ENCODE measurements around the gene SLC6A2. TPM values are rescaled to one million over a fixed set of nuclear protein-coding genes. Genes with fewer than 3 reads are reported as not detected.
"Not testable (repeated sequence)": the region's sequence is repeated elsewhere in the genome, so short reads cannot be mapped to it uniquely, and the experiment has no call there.

The SLC6A2 gene
- total RNA-seq, 1 experiment from 2014 or later: not detected

DNA sequence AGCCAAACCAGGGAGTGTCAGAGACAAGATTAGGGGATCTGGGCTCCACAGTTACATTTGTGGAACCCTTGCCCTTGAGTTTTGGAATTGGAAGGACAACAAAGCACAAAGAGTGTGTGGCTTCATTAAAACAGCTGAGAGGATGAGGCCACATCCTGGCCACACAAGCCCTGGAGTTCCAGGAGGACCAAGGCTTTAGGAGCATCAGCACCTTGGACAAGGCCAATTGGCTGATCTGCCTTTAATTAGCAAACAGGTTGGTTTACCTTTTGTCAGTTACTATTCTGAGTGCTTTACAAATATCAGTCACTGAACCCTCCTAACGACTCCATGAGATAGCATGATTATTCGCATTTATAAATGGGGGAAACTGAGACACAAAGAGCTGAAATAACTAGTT is 54.7 kb downstream of the SLC6A2 start:
- no peak for DNase-seq (ENCODE audit: low read depth)

DNA sequence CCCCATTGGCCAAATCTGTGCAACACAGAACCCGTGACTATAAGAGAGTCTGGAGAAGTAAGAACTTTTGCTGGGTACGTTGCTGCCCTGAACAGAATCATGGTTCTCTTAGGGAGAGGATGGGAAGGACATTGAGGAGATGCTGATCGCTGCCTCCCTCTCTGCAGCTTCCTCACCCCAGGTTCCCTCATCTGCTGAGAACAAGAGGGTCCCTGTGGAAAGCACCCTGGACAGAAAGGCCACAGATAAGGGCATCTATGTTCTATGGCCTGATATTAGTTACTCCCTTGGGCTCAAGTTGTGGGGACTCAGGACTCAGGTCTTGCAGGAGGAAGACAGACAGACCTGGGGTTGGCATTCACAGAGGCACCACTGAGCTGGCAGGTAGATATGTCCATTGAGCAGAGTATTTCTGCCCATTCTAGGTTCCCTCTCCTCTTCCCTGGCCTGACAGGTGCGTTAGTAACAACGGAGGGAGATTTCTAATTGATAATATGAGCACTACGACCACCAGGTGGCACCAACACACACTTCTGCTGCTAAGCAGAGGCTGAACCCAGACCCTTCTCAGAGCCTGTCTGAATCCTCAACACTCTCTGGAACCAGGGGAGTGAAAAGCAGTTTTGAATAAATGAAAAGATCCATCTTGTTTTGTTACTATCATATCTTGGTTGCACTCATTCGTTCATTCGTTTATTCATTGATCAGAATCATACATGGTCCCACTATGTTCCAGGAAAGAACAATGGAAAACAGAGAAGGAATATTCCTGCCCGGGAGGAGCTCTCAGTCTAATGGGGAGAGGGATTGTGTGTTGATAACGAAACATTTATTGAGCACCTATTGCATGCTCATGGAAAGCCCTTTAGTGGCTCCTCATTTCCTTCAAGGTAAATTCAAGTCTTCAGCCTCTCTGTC is 56.4 kb downstream of the SLC6A2 start:
- peak; percentile 34 for DNase-seq (ENCODE audit: low read depth)

- DNase-seq (ENCODE audit: low read depth): no peak
These were observed 57.3 kb downstream of the SLC6A2 start for GRCh38 chr16:55713103-55713502.

GRCh38 chr16:55717326-55717725 is 61.5 kb downstream of the SLC6A2 start:
- no peak for DNase-seq (ENCODE audit: low read depth)

DNA sequence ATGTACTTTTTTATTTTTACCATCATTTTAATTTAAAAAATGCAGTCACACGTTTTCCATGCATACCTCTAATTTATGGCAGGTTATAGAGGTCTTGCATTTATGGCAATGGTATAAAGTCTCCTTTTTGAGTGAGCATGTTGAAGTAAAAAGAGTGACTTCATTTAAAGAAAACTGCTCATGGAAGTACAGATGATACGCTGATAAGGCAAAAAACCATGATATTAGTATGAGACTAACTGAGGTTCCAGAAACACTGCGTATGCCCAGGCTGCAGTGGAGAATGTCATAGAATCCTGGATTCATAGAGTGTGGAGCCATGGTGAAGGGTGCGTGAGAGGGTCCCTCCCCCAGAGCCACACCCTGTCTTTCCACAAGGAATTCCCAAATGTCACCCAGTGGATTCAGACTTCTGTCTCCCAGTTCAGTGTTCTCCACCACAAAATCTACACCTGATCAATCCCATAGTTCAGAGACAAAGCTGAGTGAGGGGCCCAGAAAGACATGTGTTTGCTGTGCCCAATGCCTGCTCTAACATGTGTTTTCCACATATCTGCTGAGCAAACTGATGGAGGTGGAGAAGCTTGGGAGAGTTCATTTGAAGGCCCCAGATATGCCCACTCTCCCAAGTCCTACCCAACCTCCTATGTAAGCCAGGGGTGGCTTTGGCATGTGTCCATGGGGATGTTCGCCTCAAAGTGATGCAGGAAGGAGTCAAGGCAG is 69.4 kb downstream of the SLC6A2 start:
- DNase-seq (ENCODE audit: low read depth): no peak

- no peak for DNase-seq (ENCODE audit: low read depth)
These were observed 73.0 kb downstream of the SLC6A2 start for GRCh38 chr16:55728797-55729196.

DNA sequence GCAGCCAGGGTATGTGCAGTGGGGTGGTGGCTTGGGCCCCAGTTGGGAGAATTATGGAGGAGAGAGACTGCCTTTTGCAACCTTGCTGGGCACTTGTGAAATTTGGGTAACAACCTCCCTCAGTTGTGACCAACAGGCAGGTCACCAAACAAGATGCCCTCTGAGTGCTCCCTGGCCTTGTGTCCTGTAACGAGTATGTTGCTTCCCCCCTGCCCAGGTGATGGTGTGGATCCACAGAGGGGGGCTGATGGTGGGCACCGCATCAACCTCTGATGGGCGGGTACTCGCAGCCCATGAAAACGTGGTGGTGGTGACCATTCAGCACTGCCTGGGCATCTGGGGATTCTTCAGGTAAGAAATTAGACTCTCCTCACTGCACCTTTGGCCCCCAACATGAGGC is 74.3 kb downstream of the SLC6A2 start:
- no peak for DNase-seq (ENCODE audit: low read depth)

DNA sequence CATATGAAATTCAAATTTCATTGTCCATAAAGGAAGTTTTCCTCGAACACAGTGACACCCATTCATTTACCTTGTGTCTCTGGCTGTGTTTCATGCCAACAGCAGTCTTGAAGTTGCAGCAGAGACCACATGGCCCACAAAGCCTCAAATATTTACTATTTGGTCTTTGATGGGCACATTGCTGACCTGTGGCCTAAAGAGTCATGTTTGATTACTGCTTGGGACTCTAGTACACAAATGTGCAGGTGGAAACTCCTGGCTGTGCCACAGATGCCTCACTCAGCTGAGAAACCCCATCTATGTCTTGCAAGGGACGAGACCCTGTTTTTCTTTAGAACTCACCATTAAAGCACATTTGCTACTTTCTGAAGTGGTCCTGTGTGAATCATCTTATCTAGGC is 76.7 kb downstream of the SLC6A2 start:
- no peak for DNase-seq (ENCODE audit: low read depth)

GRCh38 chr16:55734665-55735064 is 78.9 kb downstream of the SLC6A2 start:
- DNase-seq (ENCODE audit: low read depth): no peak

GRCh38 chr16:55735120-55735781 is 79.5 kb downstream of the SLC6A2 start:
- DNase-seq (ENCODE audit: low read depth): no peak

- DNase-seq (ENCODE audit: low read depth): no peak
These were observed 80.9 kb downstream of the SLC6A2 start for GRCh38 chr16:55736671-55737070.

DNA sequence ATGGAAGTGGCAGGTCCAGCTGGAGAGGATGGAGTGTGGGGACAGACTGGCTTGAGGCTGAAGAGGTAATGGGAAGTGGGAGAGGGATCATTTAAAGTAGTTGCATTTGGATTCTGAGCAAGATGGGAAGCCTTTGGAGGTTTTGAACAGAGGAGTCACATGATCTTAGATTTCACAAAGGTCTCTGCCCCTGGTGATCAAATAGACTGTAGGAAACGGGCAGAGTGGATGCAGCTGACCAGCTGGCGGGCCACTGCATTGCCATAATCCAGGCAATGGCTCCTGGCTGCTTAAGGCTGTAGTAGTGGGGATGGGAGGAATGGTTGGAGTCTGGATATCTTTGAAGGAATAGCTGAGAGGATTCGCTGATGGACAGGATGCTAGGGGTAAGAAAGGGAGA is 81.5 kb downstream of the SLC6A2 start:
- DNase-seq (ENCODE audit: low read depth): no peak

DNA sequence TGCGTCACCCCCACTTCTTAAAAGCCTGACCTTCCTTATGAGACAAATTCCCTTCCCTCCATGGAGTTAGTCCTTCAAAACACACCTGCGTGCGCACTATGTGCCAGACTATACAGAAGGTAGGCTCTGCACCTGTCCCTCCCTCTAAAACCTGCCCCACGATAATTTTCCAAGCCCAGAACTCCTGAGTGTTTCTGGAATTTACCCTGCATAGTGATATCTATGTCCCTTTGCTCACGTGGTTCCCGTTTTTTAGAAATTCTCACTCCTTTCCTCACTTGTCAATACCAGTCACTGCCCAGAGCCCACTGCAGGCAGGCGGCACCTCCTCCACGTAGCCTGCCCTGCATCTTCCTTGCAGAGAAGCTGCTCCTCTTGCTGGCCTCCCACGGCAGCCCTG is 82.2 kb downstream of the SLC6A2 start:
- DNase-seq (ENCODE audit: low read depth): no peak

- DNase-seq (ENCODE audit: low read depth): no peak
These were observed 90.3 kb downstream of the SLC6A2 start for GRCh38 chr16:55746081-55746480.

GRCh38 chr16:55747785-55748184 is 92.0 kb downstream of the SLC6A2 start:
- no peak for DNase-seq (ENCODE audit: low read depth)

DNA sequence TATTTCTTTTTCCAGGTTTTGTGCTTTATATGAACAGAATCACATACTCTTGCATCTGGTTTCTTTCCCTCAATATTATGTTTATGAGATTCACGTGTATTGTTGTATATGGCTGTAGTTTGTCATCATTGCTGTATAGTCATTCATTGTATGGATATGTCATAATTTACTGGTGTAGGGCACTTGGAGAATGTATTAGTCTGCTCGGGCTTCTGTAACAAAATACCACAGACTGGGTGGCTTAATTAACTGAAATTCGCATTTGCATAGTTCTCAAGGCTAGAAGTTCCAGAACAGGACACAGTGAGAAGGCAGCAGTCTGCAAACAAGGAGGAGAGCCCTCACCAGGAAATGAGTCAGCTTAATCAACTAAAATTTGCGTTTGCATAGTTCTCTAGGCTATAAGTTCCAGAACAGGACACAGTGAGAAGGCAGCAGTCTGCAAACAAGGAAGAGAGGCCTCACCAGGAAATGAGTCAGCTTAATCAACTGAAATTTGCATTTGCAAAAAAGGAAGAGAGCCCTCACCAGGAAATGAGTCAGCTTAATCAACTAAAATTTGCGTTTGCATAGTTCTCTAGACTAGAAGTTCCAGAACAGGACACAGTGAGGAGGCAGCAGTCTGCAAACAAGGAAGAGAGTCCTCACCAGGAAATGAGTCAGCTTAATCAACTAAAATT is 96.8 kb downstream of the SLC6A2 start:
- not testable (repeated sequence) for DNase-seq (ENCODE audit: low read depth)

DNA sequence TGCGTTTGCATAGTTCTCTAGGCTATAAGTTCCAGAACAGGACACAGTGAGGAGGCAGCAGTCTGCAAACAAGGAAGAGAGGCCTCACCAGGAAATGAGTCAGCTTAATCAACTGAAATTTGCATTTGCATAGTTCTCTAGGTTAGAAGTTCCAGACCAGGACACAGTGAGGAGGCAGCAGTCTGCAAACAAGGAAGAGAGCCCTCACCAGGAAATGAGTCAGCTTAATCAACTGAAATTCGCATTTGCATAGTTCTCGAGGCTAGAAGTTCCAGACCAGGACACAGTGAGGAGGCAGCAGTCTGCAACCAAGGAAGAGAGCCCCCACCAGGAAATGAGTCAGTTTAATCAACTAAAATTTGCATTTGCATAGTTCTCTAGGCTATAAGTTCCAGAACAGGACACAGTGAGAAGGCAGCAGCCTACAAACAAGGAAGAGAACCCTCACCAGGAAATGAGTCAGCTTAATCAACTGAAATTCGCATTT is 97.4 kb downstream of the SLC6A2 start:
- DNase-seq (ENCODE audit: low read depth): not testable (repeated sequence)
